Panc1 (cell line): ENCODE data around the gene CCDC107. TPM values are rescaled to one million over a fixed set of nuclear protein-coding genes. Genes with fewer than 3 reads are reported as not detected.

Experiments used
- ATAC-seq: fragments of 200-7000 bp; cut with Tn5 transposase; 2 replicates; pipeline ENCODE4 v1.9.1; 2020; ENCODE audit warnings: mild to moderate bottlenecking, moderate library complexity
- BruUV-seq: library from RNA; stranded (reverse); fragments of 400-500 nt; replicated peaks from 2 replicates; lab custom pipeline; 2021; lab: Mats Ljungman, UMichigan
- CTCF ChIA-PET: fragments of 300-600 bp; sonication (Branson Sonifier 250); formaldehyde crosslinking; loops from one replicate; lab custom pipeline; 2022; ENCODE audit warnings: antibody characterized with exemption; lab: Charles Lee
- POLR2A ChIA-PET: fragments of 300-600 bp; sonication (Branson Sonifier 250); formaldehyde crosslinking; loops from one replicate; lab custom pipeline; 2022; ENCODE audit warnings: antibody characterized with exemption; lab: Charles Lee
- DNase-seq: peaks from one replicate; pipeline ENCODE4 v3.0.0-alpha.2; 2010; ENCODE audit warnings: low read depth, low spot score
- H3K27ac ChIP-seq: 2 replicates; pipeline ENCODE4 v1.5.1; 2011; ENCODE audit warnings: mild to moderate bottlenecking, low read length, inconsistent platforms
- H3K27me3 ChIP-seq: fragments of 200-500 bp; sonication (Bioruptor generic); 2 replicates; pipeline ENCODE4 v1.6.0; 2014; ENCODE audit warnings: low read length, inconsistent platforms; ENCODE audit not compliant: control insufficient read depth, insufficient read depth
- H3K36me3 ChIP-seq: fragments of 200-500 bp; sonication (Bioruptor generic); 2 replicates; pipeline ENCODE4 v1.5.1; 2014; ENCODE audit warnings: inconsistent platforms, mild to moderate bottlenecking, low read length, moderate library complexity; ENCODE audit not compliant: control insufficient read depth, insufficient read depth
- H3K4me1 ChIP-seq: 2 replicates; pipeline ENCODE4 v1.5.1; 2011; ENCODE audit warnings: inconsistent platforms, mild to moderate bottlenecking, low read length, moderate library complexity; ENCODE audit not compliant: control insufficient read depth, insufficient read depth
- H3K4me3 ChIP-seq, 2 experiments: 2 replicates each; pipeline ENCODE4 v1.5.1; 2011 to 2012; ENCODE audit warnings: low read depth in 2 of 2, low read length in 2 of 2, mild to moderate bottlenecking in 2 of 2, inconsistent platforms in 1 of 2, moderate library complexity in 1 of 2
- H3K9me3 ChIP-seq: fragments of 200-500 bp; sonication (Bioruptor generic); 2 replicates; pipeline ENCODE4 v1.5.1; 2014; ENCODE audit warnings: low read depth, mild to moderate bottlenecking, inconsistent platforms, low read length, moderate library complexity; ENCODE audit not compliant: control insufficient read depth, insufficient read depth
- CTCF ChIP-seq: fragments of 450-650 bp; IDR thresholded peaks from 2 replicates; pipeline ENCODE4 v1.5.1; 2017; ENCODE audit warnings: mild to moderate bottlenecking
- POLR2AphosphoS5 ChIP-seq: IDR thresholded peaks from 2 replicates; pipeline ENCODE4 v1.6.1; 2012; ENCODE audit warnings: mild to moderate bottlenecking, low read depth, low read length, moderate library complexity
- REST ChIP-seq, 2 experiments: IDR thresholded peaks; 2 replicates each; pipeline ENCODE4 v1.6.1; 2011 to 2012; ENCODE audit warnings: low read depth in 2 of 2, control low read depth in 1 of 2, low read length in 1 of 2, mild to moderate bottlenecking in 1 of 2, moderate library complexity in 1 of 2; ENCODE audit not compliant: insufficient read depth in 1 of 2
- SIN3A ChIP-seq: IDR thresholded peaks from 2 replicates; pipeline ENCODE4 v1.6.1; 2012; ENCODE audit warnings: low read depth, mild to moderate bottlenecking, low read length, moderate library complexity, borderline replicate concordance; ENCODE audit not compliant: insufficient read depth
- TCF7L2 ChIP-seq: IDR thresholded peaks from 2 replicates; pipeline ENCODE4 v1.6.1; 2011; ENCODE audit warnings: mild to moderate bottlenecking, low read depth, low read length, inconsistent platforms
- in situ Hi-C: cut with HindIII; loops from 2 replicates; pipeline ENCODE4 v1.10.0; 2016; ENCODE audit warnings: low sequenced_read_pairs, low pct_unique_long_range_greater_than_20kb
- intact Hi-C: fragments of 100-400 bp; cut with micrococcal nuclease; formaldehyde crosslinking; loops from one replicate; pipeline ENCODE4 v1.10.0; 2022; ENCODE audit not compliant: unreplicated experiment
- microRNA-seq: library from miRNA; unstranded; fragments of <30 nt; microRNA quantifications from one replicate; pipeline ENCODE4 v1.1.0, GENCODE V29; 2020; ENCODE audit not compliant: unreplicated experiment
- total RNA-seq: library from RNA; stranded (reverse); gene quantifications from one replicate; pipeline ENCODE4 v1.2.1, GENCODE V29; 2021; ENCODE audit not compliant: unreplicated experiment

Gene CCDC107
- total RNA-seq, 1 experiment from 2014 or later = 39.9 TPM

- H3K9me3 ChIP-seq = no peaks in the 10 kb centered on the region
- H3K27me3 ChIP-seq = no peaks in the 10 kb centered on the region
- no peaks in the 10 kb centered on the region for H3K4me1 ChIP-seq
- DNase-seq (no peak), ATAC-seq (no peak)
- intact Hi-C loops = no loop called here
- no peak for TF ChIP-seq CTCF
- TF ChIP-seq REST (IDR thresholded peaks at IDR 0.05; ENCODE audit: insufficient read depth in 1 of 2, low read depth in 2 of 2, low read length in 1 of 2) = no peak
- no peak for TF ChIP-seq SIN3A
- no peak for TF ChIP-seq POLR2AphosphoS5
- TF ChIP-seq TCF7L2 = no peak
- no TSS peak for BruUV-seq
- ChIA-PET POLR2A (no interaction called here), CTCF (interaction anchor here (2.4 kb wide), 1 partner anchor 15 kb away, joined by 6 read pairs; no protein-coding TSS in a partner anchor)
- in situ Hi-C loops = no loop called here
- no peak overlapping the region for H3K4me3 ChIP-seq
- H3K27ac ChIP-seq = no peak overlapping the region
- H3K36me3 ChIP-seq = peaks cover 36% of the 10 kb centered on the region
These were observed 52.9 kb downstream of the CCDC107 start for GRCh38 chr9:35710818-35711500.

Small RNA genes within 50 kb of the gene (microRNA-seq; reads per million reads assigned to microRNA genes)
- gene MIR6852 = 1.6 reads per million

Other genes with a start within 250 kb of the CCDC107 start
- gene RUSC2, start 168.2 kb upstream of the CCDC107 start, total RNA-seq = 49.9 TPM
- 55.0 TPM for gene TESK1, start 53.0 kb upstream of the CCDC107 start, total RNA-seq
- 0.72 TPM for gene CD72, start 39.9 kb upstream of the CCDC107 start, total RNA-seq
- not detected for gene SIT1, start 7.4 kb upstream of the CCDC107 start, total RNA-seq
- 29,896 TPM for gene RMRP, start 273 bp upstream of the CCDC107 start, total RNA-seq
- 34.0 TPM for gene ARHGEF39, start 6.9 kb downstream of the CCDC107 start, total RNA-seq
- 0.31 TPM for gene CA9, start 15.6 kb downstream of the CCDC107 start, total RNA-seq
- 544 TPM for gene TPM2, start 31.6 kb downstream of the CCDC107 start, total RNA-seq
- 347 TPM for gene TLN1, start 73.9 kb downstream of the CCDC107 start, total RNA-seq
- 67.0 TPM for gene CREB3, start 74.4 kb downstream of the CCDC107 start, total RNA-seq
- 109 TPM for gene GBA2, start 90.9 kb downstream of the CCDC107 start, total RNA-seq
- gene RGP1, start 91.0 kb downstream of the CCDC107 start, total RNA-seq = 43.3 TPM
- 1.4 TPM for gene MSMP, start 96.0 kb downstream of the CCDC107 start, total RNA-seq
- gene NPR2, start 133.3 kb downstream of the CCDC107 start, total RNA-seq = 12.2 TPM
- 0.90 TPM for gene SPAG8, start 154.0 kb downstream of the CCDC107 start, total RNA-seq
- gene HINT2, start 156.8 kb downstream of the CCDC107 start, total RNA-seq = 75.6 TPM
- not detected for gene FAM221B, start 170.4 kb downstream of the CCDC107 start, total RNA-seq
- 7.9 TPM for gene TMEM8B, start 170.9 kb downstream of the CCDC107 start, total RNA-seq
- gene OR13J1, start 212.1 kb downstream of the CCDC107 start, total RNA-seq = not detected
- gene HRCT1, start 247.9 kb downstream of the CCDC107 start, total RNA-seq = not detected